Activated T-cell treated with anti-CD3 and anti-CD28 coated beads for 1 hour (primary cell): ENCODE measurements around the gene RLN2.
"Not testable (repeated sequence)": the region's sequence is repeated elsewhere in the genome, so short reads cannot be mapped to it uniquely, and the experiment has no call there.

ENCODE experiments used
- DNase-seq: peaks from one replicate; pipeline ENCODE4 v3.0.0-alpha.2; 2020; ENCODE audit warnings: low read depth

RLN2 gene

GRCh38 chr9:5303840-5304795 lies at the start of gene RLN2:
Gene RLN2, minus strand, starts transcription at chr9:5304716. Its CDS starts 136 bp downstream, at chr9:5304580.
- not testable (repeated sequence) for DNase-seq

- no peak for DNase-seq
Observed at GRCh38 chr9:5354184-5354583, 49.7 kb upstream of the RLN2 start.

- DNase-seq: no peak
Observed at GRCh38 chr9:5352637-5353248, 48.2 kb upstream of the RLN2 start.

- not testable (repeated sequence) for DNase-seq
Observed at GRCh38 chr9:5338992-5339981, 34.8 kb upstream of the RLN2 start, which contains the start of gene RLN1. Gene RLN1, minus strand, starts transcription at chr9:5339876. Its CDS starts 130 bp downstream, at chr9:5339746.

- DNase-seq: no peak
Observed at GRCh38 chr9:5336688-5337087, 32.2 kb upstream of the RLN2 start.

GRCh38 chr9:5331276-5331675 lies 26.8 kb upstream of the RLN2 start:
- DNase-seq: not testable (repeated sequence)

- peak; percentile 12 for DNase-seq
Observed at GRCh38 chr9:5326893-5327548, 22.5 kb upstream of the RLN2 start.

GRCh38 chr9:5326187-5326586 lies 21.7 kb upstream of the RLN2 start:
- no peak for DNase-seq

GRCh38 chr9:5321601-5322000 lies 17.1 kb upstream of the RLN2 start:
- DNase-seq: not testable (repeated sequence)

- no peak for DNase-seq
Observed at GRCh38 chr9:5321058-5321457, 16.5 kb upstream of the RLN2 start.

GRCh38 chr9:5316406-5316805 lies 11.9 kb upstream of the RLN2 start:
- not testable (repeated sequence) for DNase-seq

- DNase-seq: no peak
Observed at GRCh38 chr9:5315187-5315923, 10.8 kb upstream of the RLN2 start.

GRCh38 chr9:5310851-5311250 lies 6.3 kb upstream of the RLN2 start:
- no peak for DNase-seq

GRCh38 chr9:5305741-5306140 lies 1.2 kb upstream of the RLN2 start:
- no peak for DNase-seq

- no peak for DNase-seq
Observed at GRCh38 chr9:5301544-5301943, 3.0 kb downstream of the RLN2 start.

GRCh38 chr9:5292141-5292540 lies 12.4 kb downstream of the RLN2 start:
- no peak for DNase-seq

GRCh38 chr9:5288591-5288990 lies 15.9 kb downstream of the RLN2 start:
- no peak for DNase-seq

- no peak for DNase-seq
Observed at GRCh38 chr9:5286262-5286661, 18.3 kb downstream of the RLN2 start.

- DNase-seq: no peak
Observed at GRCh38 chr9:5278486-5278885, 26.0 kb downstream of the RLN2 start.

- DNase-seq: no peak
Observed at GRCh38 chr9:5274770-5275169, 29.7 kb downstream of the RLN2 start.

GRCh38 chr9:5269249-5269715 lies 35.2 kb downstream of the RLN2 start:
- DNase-seq: no peak
